ENCODE data around the gene SUPV3L1.

The SUPV3L1 gene

DNA sequence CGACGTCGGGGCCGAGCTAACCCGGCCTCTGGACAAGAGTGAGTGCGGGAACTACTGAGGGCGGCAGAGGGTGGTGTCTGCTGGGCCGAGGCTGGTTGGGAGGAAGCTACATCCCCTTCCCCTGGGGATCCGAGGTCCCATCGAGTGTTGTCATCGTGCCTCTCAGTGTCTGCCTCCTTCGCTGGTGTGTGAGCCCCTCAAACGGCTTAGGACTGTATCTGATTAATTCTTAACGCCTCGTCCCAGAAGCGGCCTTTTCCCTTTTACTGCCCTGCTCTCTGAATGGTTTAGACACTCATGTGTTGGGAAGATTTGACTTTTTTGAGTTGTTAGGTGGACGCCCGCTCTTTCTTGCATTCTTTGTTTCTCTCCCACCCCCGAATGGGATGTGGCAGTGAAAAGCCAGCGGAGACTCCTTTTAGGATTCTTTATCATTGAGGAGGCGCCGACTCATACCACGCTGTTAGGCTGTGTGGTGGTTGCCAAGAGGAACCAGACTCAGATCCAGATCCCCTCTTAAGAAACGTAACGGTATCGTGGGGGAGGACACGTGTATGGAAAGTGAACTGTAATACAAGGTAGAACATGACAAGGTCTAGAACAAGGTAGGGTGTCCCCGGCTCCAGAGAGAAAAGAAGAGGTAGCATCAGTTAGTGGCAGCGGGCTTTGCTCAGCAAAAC lies 631 bp downstream of the SUPV3L1 start:
- Histone ChIP-seq H2AFZ (ENCODE audit: low read depth, low read length, severe bottlenecking) (peak overlapping the region; percentile 78), H3K9me3 (ENCODE audit: insufficient read depth, low read length) (no peaks in the 10 kb centered on the region), H3K9me2 (replicated peaks; ENCODE audit: insufficient read depth, low read length) (no peaks in the 10 kb centered on the region), H3K4me2 (ENCODE audit: low read depth, low read length, poor library complexity, severe bottlenecking) (peak overlapping the region; percentile 78), H3K9ac (ENCODE audit: low read length) (peak overlapping the region; percentile 84), H3K4me3 (ENCODE audit: insufficient read depth, low read length, poor library complexity, severe bottlenecking) (peak overlapping the region; percentile 91), H3K27me3 (ENCODE audit: low read length) (no peaks in the 10 kb centered on the region), H3K36me3 (ENCODE audit: low read length) (0 out of 2 replicates have a peak, but pooled peaks cover under 1% of the 10 kb centered on the region), H3F3A (ENCODE audit: insufficient read depth) (peaks cover 16% of the 10 kb centered on the region; the same call in 1 of the 2 replicates), H4K20me1 (ENCODE audit: low read depth, low read length) (0 out of 2 replicates have a peak, but pooled peaks cover 3% of the 10 kb centered on the region), H3K27ac (ENCODE audit: low read depth, low read length) (no peak overlapping the region), H3K79me2 (ENCODE audit: insufficient read depth, low read length) (peaks cover 52% of the 10 kb centered on the region)
- TF ChIP-seq EZH2phosphoT487 (conservative IDR thresholded peaks at IDR 0.05; ENCODE audit: low read length): no peak
- no peak for TF ChIP-seq CTCF (IDR thresholded peaks at IDR 0.05; ENCODE audit: insufficient read depth, low read length, poor library complexity, severe bottlenecking)

GRCh38 chr10:69181433-69181832 lies 1.4 kb downstream of the SUPV3L1 start:
- Histone ChIP-seq H3K79me2 (ENCODE audit: insufficient read depth, low read length) (peaks cover 57% of the 10 kb centered on the region), H3F3A (ENCODE audit: insufficient read depth) (peaks cover 16% of the 10 kb centered on the region; the same call in 1 of the 2 replicates), H3K9me3 (ENCODE audit: insufficient read depth, low read length) (no peaks in the 10 kb centered on the region), H3K4me3 (ENCODE audit: insufficient read depth, low read length, poor library complexity, severe bottlenecking) (peak overlapping the region; percentile 91), H3K27me3 (ENCODE audit: low read length) (no peaks in the 10 kb centered on the region), H3K36me3 (ENCODE audit: low read length) (0 out of 2 replicates have a peak, but pooled peaks cover 6% of the 10 kb centered on the region), H3K27ac (ENCODE audit: low read depth, low read length) (no peak overlapping the region), H4K20me1 (ENCODE audit: low read depth, low read length) (0 out of 2 replicates have a peak, but pooled peaks cover 3% of the 10 kb centered on the region), H3K9me2 (replicated peaks; ENCODE audit: insufficient read depth, low read length) (no peaks in the 10 kb centered on the region), H2AFZ (ENCODE audit: low read depth, low read length, severe bottlenecking) (no peak overlapping the region), H3K9ac (ENCODE audit: low read length) (peak overlapping the region; percentile 84), H3K4me2 (ENCODE audit: low read depth, low read length, poor library complexity, severe bottlenecking) (peak overlapping the region; percentile 78)
- TF ChIP-seq CTCF (IDR thresholded peaks at IDR 0.05; ENCODE audit: insufficient read depth, low read length, poor library complexity, severe bottlenecking) (no peak), EZH2phosphoT487 (conservative IDR thresholded peaks at IDR 0.05; ENCODE audit: low read length) (no peak)

DNA sequence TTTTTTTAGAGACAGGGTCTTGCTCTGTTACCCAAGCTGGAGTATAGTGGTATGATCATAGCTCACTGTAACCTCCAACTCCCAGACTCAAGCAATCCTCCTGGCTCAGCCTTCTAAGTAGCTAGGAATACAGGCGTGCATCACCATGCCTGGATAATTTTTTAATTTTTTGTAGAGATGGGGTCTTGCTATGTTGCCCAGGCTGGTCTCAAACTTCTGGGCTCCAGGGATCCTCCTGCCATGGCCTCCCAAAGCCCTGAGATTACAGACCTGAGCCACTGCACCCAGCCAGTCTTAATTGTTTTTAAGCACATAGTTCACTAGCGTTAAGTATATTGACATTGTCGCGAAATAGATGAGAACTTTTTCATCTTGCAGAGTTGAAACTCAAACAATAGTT lies 2.0 kb downstream of the SUPV3L1 start:
- no peak overlapping the region for H3K27ac ChIP-seq (ENCODE audit: low read depth, low read length)
- H2AFZ ChIP-seq (ENCODE audit: low read depth, low read length, severe bottlenecking): no peak overlapping the region
- peaks cover 57% of the 10 kb centered on the region for H3K79me2 ChIP-seq (ENCODE audit: insufficient read depth, low read length)
- TF ChIP-seq EZH2phosphoT487 (conservative IDR thresholded peaks at IDR 0.05; ENCODE audit: low read length) (no peak), CTCF (IDR thresholded peaks at IDR 0.05; ENCODE audit: insufficient read depth, low read length, poor library complexity, severe bottlenecking) (no peak)
- H3K4me2 ChIP-seq (ENCODE audit: low read depth, low read length, poor library complexity, severe bottlenecking): peak overlapping the region; percentile 78
- peaks cover 16% of the 10 kb centered on the region; the same call in 1 of the 2 replicates for H3F3A ChIP-seq (ENCODE audit: insufficient read depth)
- no peaks in the 10 kb centered on the region for H3K9me2 ChIP-seq (replicated peaks; ENCODE audit: insufficient read depth, low read length)
- no peak overlapping the region for H3K9ac ChIP-seq (ENCODE audit: low read length)
- H3K27me3 ChIP-seq (ENCODE audit: low read length): no peaks in the 10 kb centered on the region
- 0 out of 2 replicates have a peak, but pooled peaks cover 10% of the 10 kb centered on the region for H3K36me3 ChIP-seq (ENCODE audit: low read length)
- 0 out of 2 replicates have a peak, but pooled peaks cover 3% of the 10 kb centered on the region for H4K20me1 ChIP-seq (ENCODE audit: low read depth, low read length)
- H3K9me3 ChIP-seq (ENCODE audit: insufficient read depth, low read length): no peaks in the 10 kb centered on the region
- no peak overlapping the region for H3K4me3 ChIP-seq (ENCODE audit: insufficient read depth, low read length, poor library complexity, severe bottlenecking)
